Natural killer cell (primary cell): ENCODE data around the gene MAPKAPK2. TPM values are rescaled to one million over a fixed set of nuclear protein-coding genes. Genes with fewer than 3 reads are reported as not detected.

Experiments
- ATAC-seq, 3 donors: fragments of 150-1000 bp in 2 of 3; fragments of 200-7000 bp in 1 of 3; cut with Tn5 transposase; 1 replicate in 1 of 3; 2 replicates in 2 of 3; pipeline ENCODE4 v1.10.0; 2021; ENCODE audit warnings: mild to moderate bottlenecking in 2 of 3, moderate library complexity in 2 of 3
- DNase-seq, 2 donors: peaks; one replicate each; pipeline versions ENCODE4 v3.0.0 to v3.0.0-alpha.2; 2013 to 2021; ENCODE audit warnings: mixed read lengths in 1 of 2
- H3K27ac ChIP-seq: one replicate; pipeline ENCODE4 v1.5.1; 2013; ENCODE audit warnings: mild to moderate bottlenecking, low read length
- H3K27me3 ChIP-seq: one replicate; pipeline ENCODE4 v1.6.1; 2013; ENCODE audit warnings: low read length; ENCODE audit not compliant: control insufficient read depth, insufficient read depth
- H3K36me3 ChIP-seq: one replicate; pipeline ENCODE4 v1.6.1; 2013; ENCODE audit warnings: low read length; ENCODE audit not compliant: control insufficient read depth, insufficient read depth
- H3K4me1 ChIP-seq: one replicate; pipeline ENCODE4 v1.6.1; 2013; ENCODE audit warnings: low read length; ENCODE audit not compliant: control insufficient read depth, insufficient read depth
- H3K4me3 ChIP-seq: one replicate; pipeline ENCODE4 v1.5.1; 2013; ENCODE audit warnings: low read length
- H3K9me3 ChIP-seq: one replicate; pipeline ENCODE4 v1.6.1; 2013; ENCODE audit warnings: low read length; ENCODE audit not compliant: control insufficient read depth, insufficient read depth
- H3K27ac Mint-ChIP-seq, 2 donors: one replicate each; pipeline ENCODE4 v1.8.0; 2022; ENCODE audit warnings: mild to moderate bottlenecking in 2 of 2, mixed read lengths in 2 of 2, moderate library complexity in 1 of 2
- H3K27me3 Mint-ChIP-seq, 2 donors: one replicate each; pipeline ENCODE4 v1.8.0; 2022; ENCODE audit warnings: low read depth in 2 of 2, mixed read lengths in 2 of 2
- H3K36me3 Mint-ChIP-seq: one replicate; pipeline ENCODE4 v1.8.0; 2022; ENCODE audit warnings: mixed read lengths
- H3K4me1 Mint-ChIP-seq, 2 donors: one replicate each; pipeline ENCODE4 v1.8.0; 2022; ENCODE audit warnings: mixed read lengths in 2 of 2
- H3K4me3 Mint-ChIP-seq: one replicate; pipeline ENCODE4 v1.8.0; 2022; ENCODE audit warnings: mild to moderate bottlenecking, moderate library complexity, mixed read lengths
- H3K9me3 Mint-ChIP-seq, 2 donors: one replicate each; pipeline ENCODE4 v1.8.0; 2022; ENCODE audit warnings: mixed read lengths in 2 of 2
- WGBS: methylation state at CpG from one replicate; pipeline ENCODE4 v1.1.7; 2013; ENCODE audit warnings: missing lambda C conversion rate; ENCODE audit not compliant: insufficient coverage; 5-methylcytosine and 5-hydroxymethylcytosine counted together
- intact Hi-C: fragments of 100-400 bp; cut with micrococcal nuclease; formaldehyde crosslinking; loops from one replicate; pipeline ENCODE4 v1.14.2; 2022
- total RNA-seq, 4 donors: library from RNA; stranded (reverse); fragments of 120-200 nt in 1 of 4; gene quantifications; one replicate each; pipeline versions ENCODE4 v1.2.3 to v1.2.4, GENCODE V29; 2013 to 2022
- TF ChIP-seq, protein P1 (sequence below): fragments of 200-600 bp; IDR thresholded peaks from one replicate; pipeline ENCODE4 v1.8.0; 2022; ENCODE audit warnings: antibody characterized with exemption

Gene MAPKAPK2
- total RNA-seq, 3 donors from 2014 or later (not counting 1 experiment from before 2014, with no cell fraction given): 137 to 197 (median 178) TPM

DNA sequence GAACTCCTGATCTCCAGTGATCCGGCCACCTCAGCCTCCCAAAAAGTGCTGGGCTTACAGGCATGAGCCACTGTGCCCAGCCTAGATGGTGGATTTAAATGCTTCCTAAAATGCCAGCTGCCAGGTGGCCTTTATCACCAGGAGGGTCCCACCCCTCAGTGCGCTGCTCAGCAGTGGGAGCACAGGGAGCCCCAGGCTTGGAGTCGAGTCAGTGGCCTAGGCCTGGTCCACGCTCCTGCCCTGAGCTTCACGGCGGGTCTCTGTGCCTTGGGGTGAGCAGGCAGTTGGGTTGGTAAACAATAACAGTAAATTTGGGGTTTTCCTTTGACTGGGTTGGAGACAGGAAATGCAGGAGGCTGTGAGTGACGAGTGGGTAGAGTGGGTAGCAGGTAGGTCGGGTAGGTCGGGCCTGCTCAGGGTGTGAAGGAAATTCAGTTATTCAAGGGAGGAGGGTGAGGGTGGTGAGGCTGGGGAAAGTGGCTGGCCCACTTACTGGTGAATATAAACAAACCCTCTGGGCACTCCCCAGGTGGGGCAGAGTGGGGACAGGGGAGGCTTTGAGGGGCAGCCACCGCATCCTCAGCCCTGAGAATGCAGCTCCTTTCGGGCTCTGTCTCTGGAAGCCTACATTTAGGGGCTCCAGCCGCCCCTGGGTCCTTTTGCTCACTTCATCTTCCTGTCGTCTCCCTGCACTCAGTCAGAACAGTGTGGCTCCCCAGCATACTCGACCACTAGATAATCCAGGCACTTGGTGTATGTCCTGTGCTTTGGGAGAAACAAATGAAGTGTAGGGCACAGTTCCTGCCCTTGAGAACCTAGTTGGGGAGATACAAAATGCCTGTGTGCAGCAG lies 52.4 kb downstream of the MAPKAPK2 start:
- H3K4me3 Mint-ChIP-seq: peak overlapping the region; percentile 60
- H3K4me3 ChIP-seq: no peak overlapping the region
- H3K36me3 ChIP-seq: peaks cover 11% of the 10 kb centered on the region
- H3K4me1 Mint-ChIP-seq: peaks cover 61 to 63% of the 10 kb centered on the region in 2 donors
- H3K4me1 ChIP-seq: peaks cover 62% of the 10 kb centered on the region
- H3K9me3 Mint-ChIP-seq: no peaks in the 10 kb centered on the region
- peaks cover 7% of the 10 kb centered on the region for H3K36me3 Mint-ChIP-seq
- WGBS: 32% methylated on average over 14 of the region's 14 CpGs
- TF ChIP-seq, protein P1, sequence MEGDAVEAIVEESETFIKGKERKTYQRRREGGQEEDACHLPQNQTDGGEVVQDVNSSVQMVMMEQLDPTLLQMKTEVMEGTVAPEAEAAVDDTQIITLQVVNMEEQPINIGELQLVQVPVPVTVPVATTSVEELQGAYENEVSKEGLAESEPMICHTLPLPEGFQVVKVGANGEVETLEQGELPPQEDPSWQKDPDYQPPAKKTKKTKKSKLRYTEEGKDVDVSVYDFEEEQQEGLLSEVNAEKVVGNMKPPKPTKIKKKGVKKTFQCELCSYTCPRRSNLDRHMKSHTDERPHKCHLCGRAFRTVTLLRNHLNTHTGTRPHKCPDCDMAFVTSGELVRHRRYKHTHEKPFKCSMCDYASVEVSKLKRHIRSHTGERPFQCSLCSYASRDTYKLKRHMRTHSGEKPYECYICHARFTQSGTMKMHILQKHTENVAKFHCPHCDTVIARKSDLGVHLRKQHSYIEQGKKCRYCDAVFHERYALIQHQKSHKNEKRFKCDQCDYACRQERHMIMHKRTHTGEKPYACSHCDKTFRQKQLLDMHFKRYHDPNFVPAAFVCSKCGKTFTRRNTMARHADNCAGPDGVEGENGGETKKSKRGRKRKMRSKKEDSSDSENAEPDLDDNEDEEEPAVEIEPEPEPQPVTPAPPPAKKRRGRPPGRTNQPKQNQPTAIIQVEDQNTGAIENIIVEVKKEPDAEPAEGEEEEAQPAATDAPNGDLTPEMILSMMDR: no peak
- H3K27me3 ChIP-seq: no peaks in the 10 kb centered on the region
- peak overlapping the region; percentile 75 for H3K27ac ChIP-seq
- ATAC-seq: peak; percentile 71 to 89 (median 83)
- intact Hi-C loops: loop anchor here (5.0 kb wide), 1 partner anchor 50 kb away; no protein-coding TSS in a partner anchor
- no peaks in the 10 kb centered on the region for H3K27me3 Mint-ChIP-seq
- peak; percentile 45 to 87 for DNase-seq
- H3K9me3 ChIP-seq: no peaks in the 10 kb centered on the region
- H3K27ac Mint-ChIP-seq: peak overlapping the region; percentile 85 to 92

DNA sequence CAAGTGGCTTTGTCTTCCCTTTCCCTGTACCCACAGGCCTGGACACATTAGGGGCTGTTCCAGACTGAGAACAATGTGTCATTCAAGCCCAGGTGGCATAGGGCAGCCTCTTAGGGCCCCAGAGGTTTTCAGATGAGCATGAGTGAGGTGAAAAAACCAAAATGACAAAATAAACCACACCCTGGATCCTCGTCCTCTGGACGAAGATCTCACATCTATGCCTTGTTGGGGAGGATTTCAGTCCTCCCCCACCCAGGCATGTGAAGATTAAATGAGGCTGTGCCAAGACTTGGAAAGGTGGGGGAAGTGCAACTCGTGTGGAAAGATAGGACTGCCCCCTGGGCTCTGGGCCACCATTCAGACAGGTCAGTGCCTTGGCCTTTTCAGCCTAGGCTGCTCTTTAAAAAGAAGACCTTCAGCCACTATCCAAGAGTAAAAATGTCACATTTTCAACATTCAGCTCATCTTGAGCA lies 53.1 kb downstream of the MAPKAPK2 start:
- Histone ChIP-seq H3K4me1 (peaks cover 62% of the 10 kb centered on the region), H3K27ac (peak overlapping the region; percentile 75), H3K36me3 (peaks cover 4% of the 10 kb centered on the region), H3K4me3 (no peak overlapping the region), H3K9me3 (no peaks in the 10 kb centered on the region), H3K27me3 (no peaks in the 10 kb centered on the region)
- peaks cover 61 to 63% of the 10 kb centered on the region in 2 donors for H3K4me1 Mint-ChIP-seq
- 100% methylated on average over 1 of the region's 3 CpGs for WGBS
- TF ChIP-seq, protein P1: no peak
- H3K9me3 Mint-ChIP-seq: no peaks in the 10 kb centered on the region
- H3K36me3 Mint-ChIP-seq: no peaks in the 10 kb centered on the region
- ATAC-seq (peak; percentile 11 to 41 (median 14)), DNase-seq (peak in 1 of 2 donors; percentile 60)
- peak overlapping the region; percentile 60 for H3K4me3 Mint-ChIP-seq
- no peaks in the 10 kb centered on the region for H3K27me3 Mint-ChIP-seq
- intact Hi-C loops: loop anchor here (5.0 kb wide), 1 partner anchor 50 kb away; no protein-coding TSS in a partner anchor
- H3K27ac Mint-ChIP-seq: peak overlapping the region; percentile 85 to 92

DNA sequence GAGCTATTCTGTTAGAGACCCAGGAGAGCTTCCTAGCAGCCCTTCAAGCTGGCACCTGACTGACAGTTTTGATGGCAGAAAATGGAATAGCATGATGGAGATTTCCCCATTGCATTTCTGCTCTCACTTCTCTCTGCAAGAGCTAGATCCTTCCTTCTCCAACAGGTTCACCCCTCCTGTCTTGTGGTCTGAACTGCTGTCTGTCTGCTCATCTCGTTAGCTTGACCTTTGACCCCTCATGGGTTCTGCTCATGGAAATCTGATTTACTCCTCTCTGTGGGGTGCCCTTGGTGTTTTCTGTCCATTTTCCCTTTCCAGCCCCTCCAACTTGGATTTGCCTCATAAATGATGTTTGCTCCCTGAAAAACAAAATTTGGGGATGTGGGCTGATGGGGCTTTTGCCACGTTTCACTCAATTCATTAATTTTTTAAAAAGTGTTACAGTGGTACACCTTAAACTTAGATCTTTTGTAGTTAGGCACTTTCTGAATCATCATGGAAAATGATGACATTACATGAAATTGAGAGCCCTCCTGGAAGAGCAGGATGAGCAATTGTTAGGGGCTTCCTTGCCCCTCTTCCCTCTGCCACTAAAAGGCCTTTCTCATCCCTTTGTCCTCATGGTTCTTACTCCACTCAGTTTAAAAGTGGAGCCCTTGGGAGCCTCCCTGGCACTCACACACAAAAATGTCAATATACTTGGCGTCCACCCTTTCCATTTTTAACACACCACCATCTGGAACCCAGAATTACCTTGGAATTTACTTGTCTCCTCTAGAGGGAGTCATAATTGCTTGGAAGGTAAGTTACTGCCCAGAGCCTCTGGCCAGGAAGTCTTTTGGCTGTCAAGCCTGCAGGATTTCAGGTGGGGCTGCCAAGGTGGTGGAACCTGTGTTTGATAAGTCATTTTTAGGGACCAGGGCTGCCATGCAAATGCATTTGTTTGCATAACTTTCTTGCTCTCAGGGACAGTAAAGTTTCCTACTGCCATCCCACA lies 54.0 kb downstream of the MAPKAPK2 start:
- Mint-ChIP-seq H3K27ac (peak overlapping the region; percentile 70 to 92), H3K4me1 (peaks cover 67 to 68% of the 10 kb centered on the region in 2 donors), H3K27me3 (no peaks in the 10 kb centered on the region), H3K4me3 (peak overlapping the region; percentile 46), H3K9me3 (no peaks in the 10 kb centered on the region), H3K36me3 (no peaks in the 10 kb centered on the region)
- 72% methylated on average over 2 of the region's 3 CpGs for WGBS
- H3K9me3 ChIP-seq: no peaks in the 10 kb centered on the region
- no peak overlapping the region for H3K4me3 ChIP-seq
- intact Hi-C loops: loop anchor here (5.0 kb wide), 1 partner anchor 49 kb away; no protein-coding TSS in a partner anchor
- DNase-seq: no peak
- H3K4me1 ChIP-seq: peaks cover 64% of the 10 kb centered on the region
- ATAC-seq: no peak
- H3K36me3 ChIP-seq: peaks cover under 1% of the 10 kb centered on the region
- H3K27me3 ChIP-seq: no peaks in the 10 kb centered on the region
- no peak overlapping the region for H3K27ac ChIP-seq
- TF ChIP-seq, protein P1: no peak
